HG03442 (cell line): ENCODE measurements around the gene NBR1.
"Not testable (repeated sequence)": the region's sequence is repeated elsewhere in the genome, so short reads cannot be mapped to it uniquely, and the experiment has no call there.

ENCODE experiments used
- ATAC-seq: cut with Tn5 transposase; IDR thresholded peaks from one replicate; pipeline ENCODE4 v1.9.1; 2021; ENCODE audit warnings: mild to moderate bottlenecking, moderate library complexity; ENCODE audit not compliant: unreplicated experiment

Gene NBR1

GRCh38 chr17:43213545-43213944 lies 42.5 kb downstream of the NBR1 start:
- no peak for ATAC-seq

DNA sequence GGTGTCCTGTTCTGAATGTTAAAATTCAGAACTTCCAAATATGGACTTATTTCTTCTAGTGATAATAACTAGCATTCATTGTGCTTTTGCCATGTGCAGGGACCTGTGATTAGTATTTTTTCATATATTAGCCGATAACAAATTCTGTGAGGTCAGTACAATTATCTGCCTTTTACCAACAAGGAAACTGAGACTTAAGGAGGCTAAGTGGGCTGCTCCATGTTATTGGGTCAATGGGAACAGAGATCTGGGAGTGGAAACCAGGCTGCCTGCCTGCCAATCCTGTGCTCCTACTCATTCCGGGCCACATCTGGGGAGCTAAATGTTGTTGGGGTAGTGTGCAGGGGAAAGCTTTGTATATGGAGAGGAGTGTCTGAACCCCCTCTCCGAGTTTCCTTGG lies 44.3 kb downstream of the NBR1 start:
- ATAC-seq, result no peak

DNA sequence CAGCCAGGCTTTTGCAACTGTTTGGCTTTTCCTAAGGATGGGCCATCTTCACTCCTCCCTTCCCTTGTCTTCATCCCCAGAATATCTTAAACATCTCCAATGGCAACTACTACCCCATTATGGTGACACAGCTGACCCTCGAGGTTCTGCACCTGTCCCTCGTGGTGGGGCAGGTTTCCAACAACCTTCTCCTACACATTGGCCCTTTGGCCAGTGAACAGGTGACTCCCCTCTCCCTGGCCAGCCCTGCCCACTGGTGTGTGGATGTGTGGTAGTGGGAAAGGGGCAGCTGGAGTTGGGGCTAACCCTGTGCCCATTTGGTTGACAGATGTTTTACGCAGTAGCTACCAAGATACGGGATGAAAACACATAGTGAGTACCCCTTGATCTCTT lies 45.4 kb downstream of the NBR1 start:
- ATAC-seq, result no peak

DNA sequence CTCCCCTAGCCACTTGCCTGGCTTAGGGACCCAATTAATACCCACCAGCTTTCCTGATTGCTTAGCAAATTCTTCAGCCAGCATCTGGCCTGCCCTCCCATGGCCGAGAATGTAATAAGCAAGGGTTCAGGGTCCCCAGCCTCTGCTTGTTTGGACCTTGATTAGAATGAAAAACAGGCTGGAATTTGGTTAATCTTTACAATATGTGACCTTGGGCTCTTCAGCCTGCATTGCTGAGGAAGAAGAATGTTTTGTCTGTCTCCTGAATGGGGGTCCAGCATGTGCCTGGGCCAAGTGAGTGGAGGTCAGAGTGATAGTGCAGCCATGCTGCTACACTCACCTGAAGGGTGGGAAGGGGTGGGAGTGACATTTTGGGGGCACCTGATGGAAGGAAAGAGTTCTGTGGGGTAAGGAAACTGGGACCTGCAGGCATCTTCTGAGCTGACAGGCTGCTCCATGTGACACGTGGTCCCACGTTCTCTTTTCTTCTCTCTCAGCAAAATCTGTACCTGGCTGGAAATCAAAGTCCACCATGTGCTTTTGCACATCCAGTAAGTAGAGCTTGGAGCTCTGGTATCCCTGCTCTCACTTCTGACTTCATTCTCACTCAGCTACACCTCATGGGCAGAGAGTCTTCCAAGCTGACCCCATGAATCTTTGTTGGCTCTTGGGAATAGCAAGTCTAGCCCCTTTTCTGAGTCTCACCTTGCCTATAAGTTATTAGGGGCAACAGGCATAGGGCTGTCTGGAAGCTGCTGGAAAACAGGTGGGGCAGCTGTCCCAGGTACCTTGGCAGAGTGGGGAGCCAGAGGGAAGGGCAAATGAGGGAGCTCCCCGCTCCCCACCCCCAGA lies 46.0 kb downstream of the NBR1 start:
- no peak for ATAC-seq

- ATAC-seq, result no peak
These were observed 46.6 kb downstream of the NBR1 start for GRCh38 chr17:43217614-43218087.

- ATAC-seq, result no peak
These were observed 48.0 kb downstream of the NBR1 start for GRCh38 chr17:43219001-43219400.

- ATAC-seq, result no peak
These were observed 48.8 kb downstream of the NBR1 start for GRCh38 chr17:43219746-43220380.

GRCh38 chr17:43220511-43221125 lies 49.6 kb downstream of the NBR1 start:
- ATAC-seq, result no peak

DNA sequence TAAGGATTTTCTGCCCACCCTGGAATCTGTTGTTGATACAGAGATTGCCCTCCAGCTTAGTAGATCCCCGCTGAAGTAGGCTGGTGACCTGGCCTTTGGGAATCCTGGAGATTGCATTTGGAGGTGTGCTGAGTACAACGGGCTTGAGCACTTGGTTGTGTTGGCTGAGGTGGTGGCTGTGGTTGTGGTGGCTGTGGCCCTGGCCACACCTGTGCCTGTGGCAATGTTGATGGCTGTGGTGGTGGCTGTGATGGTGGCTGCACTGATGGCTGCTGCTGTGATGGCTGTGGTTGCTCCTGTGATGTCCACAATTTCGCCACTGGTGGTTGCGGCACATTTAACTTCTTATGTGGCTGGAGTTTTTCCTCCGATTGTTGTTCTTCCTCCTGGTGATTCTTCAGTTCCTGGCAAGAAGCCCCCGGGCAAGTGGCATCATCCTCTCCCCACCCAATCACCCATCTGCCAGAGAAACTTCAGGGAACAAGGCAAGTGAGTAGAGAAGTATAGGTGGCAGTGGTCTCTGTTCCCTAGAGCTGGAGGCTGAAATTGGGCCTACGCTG lies 53.2 kb downstream of the NBR1 start:
- ATAC-seq, result no peak

DNA sequence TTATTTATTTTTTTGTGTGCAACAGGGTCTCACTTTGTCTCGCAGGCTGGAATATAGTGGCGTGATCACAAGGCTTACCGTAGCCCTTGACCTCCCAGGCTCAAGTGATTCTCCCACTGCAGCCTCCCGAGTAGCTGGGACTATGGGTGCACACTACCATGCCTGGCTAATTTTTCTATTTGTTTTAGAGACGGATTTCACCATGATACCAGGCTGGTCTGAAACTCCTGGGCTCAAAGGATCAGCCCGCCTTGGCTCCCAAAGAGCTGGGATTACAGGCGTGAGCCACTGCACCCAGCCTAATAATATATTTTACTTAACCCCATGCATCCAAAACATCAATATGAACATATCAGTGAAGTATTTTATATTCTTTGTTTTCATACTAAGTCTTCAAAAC lies 55.4 kb downstream of the NBR1 start:
- no peak for ATAC-seq

DNA sequence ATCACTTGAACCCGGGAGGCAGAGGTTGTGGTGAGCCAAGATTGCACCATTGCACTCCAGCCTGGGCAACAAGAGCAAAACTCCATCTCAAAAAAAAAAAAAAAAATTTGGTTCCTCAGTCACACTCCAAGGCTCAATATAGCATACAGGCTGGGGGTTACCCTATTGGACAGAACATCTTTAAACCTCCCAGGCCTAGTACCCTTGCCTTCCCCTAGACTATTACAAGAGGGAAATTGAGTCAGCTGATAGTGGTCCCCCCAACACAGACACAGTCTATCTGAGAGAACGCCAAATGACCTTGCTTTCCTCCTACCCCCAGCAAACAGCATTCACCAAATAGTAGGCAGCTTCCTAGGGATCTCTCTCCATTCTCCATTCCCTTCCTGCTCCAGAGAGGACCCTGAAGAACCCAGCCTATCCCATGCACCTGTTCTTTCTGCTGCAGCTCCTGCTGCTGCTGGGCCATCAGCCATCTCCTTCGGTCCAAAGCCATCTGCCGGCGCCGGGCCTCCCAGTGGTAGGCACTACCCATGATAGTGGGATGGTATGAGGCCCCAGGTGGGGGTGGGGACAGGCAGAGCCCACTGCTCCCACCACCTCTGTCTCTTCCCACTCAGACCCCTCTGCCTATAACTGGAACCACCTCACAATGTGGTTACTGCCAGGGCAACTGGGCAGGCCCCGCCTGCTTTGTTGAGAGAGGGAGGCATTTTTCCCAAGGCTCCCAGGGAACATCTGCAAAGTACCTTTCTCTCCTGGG lies 57.2 kb downstream of the NBR1 start, which contains the start of gene CCDC200:
Gene CCDC200 (minus strand): TSS at position 604 of the 763 bp plus-strand sequence. CDS start 69 bp downstream, at position 535.
- ATAC-seq, result not testable (repeated sequence)

GRCh38 chr17:43231205-43232020 lies 60.4 kb downstream of the NBR1 start:
- ATAC-seq, result not testable (repeated sequence)

GRCh38 chr17:43232021-43232699 lies 61.1 kb downstream of the NBR1 start:
- not testable (repeated sequence) for ATAC-seq

- not testable (repeated sequence) for ATAC-seq
These were observed 62.2 kb downstream of the NBR1 start for GRCh38 chr17:43233263-43233662.

GRCh38 chr17:43233877-43234276 lies 62.9 kb downstream of the NBR1 start, which contains the start of gene RNU2-1:
RNU2-1 (minus strand) TSS chr17:43233977.
- not testable (repeated sequence) for ATAC-seq

DNA sequence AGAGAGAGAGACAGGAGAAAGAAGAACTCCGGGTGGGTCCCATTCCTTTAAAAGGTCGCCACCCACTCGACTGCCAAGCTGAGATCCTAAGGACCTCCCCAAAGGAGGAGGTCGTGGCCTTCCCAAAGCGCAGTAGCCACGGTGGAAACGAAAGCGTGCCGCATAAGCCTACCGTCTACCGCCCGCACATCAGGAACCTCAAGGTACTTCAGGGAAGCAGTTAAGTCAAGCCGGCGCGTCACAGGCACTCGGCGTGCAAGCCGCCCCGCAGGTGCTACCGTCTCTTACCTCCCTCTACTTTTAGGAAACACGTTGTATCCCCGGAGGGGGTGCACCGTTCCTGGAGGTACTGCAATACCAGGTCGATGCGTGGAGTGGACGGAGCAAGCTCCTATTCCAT lies 68.6 kb downstream of the NBR1 start:
- not testable (repeated sequence) for ATAC-seq

GRCh38 chr17:43240596-43241352 lies 69.8 kb downstream of the NBR1 start:
- ATAC-seq, result not testable (repeated sequence)

GRCh38 chr17:43246456-43246855 lies 75.4 kb downstream of the NBR1 start:
- ATAC-seq, result not testable (repeated sequence)
